GM21360 (cell line): ENCODE data around the gene PRRX2.
"Not testable (repeated sequence)": the region's sequence is repeated elsewhere in the genome, so short reads cannot be mapped to it uniquely, and the experiment has no call there.

Experiments
- ATAC-seq: cut with Tn5 transposase; IDR thresholded peaks from one replicate; pipeline ENCODE4 v1.9.1; 2021; ENCODE audit warnings: mild to moderate bottlenecking, moderate library complexity; ENCODE audit not compliant: unreplicated experiment

The PRRX2 gene

DNA sequence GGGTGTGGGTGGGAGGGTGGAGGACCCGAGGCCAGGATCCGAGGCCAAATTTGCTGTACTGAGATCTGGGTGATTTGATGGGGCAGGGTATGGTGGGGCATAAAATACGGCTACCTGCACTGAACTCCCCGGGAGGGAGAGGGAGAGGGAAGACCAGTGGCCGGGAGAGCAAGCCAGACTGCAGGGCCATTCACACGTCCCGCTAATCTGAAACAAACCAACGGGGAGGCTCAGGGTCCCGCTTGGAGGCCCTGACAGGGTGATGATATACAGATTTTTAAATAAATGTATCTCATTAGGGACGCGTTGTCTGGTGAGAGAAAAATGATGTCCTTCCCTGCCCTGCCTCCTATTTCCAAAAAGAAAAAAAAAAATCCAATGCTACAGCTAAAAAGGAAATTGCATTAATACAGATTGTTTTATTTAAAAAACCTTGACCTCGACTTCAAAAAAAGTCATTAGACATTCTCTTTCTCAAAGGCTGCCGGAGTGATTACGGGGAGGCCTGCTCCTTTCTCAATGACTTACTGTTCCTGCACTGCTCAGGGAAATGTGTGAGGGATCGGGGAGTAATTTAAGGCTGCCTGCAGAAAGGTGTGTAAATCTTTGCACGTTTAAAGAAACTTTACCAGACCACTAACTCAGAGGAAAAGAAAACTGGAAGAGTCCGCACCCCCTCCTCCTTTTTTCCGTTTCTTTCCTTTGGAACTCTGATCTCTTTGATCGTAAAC, 11.5 kb upstream of the PRRX2 start:
- no peak for ATAC-seq

GRCh38 chr9:129654554-129655040, 10.8 kb upstream of the PRRX2 start:
- ATAC-seq = no peak

- no peak for ATAC-seq
Measured at GRCh38 chr9:129655154-129655553, 10.3 kb upstream of the PRRX2 start.

- ATAC-seq = no peak
Measured at GRCh38 chr9:129655696-129656095, 9.8 kb upstream of the PRRX2 start.

GRCh38 chr9:129656795-129657390, 8.6 kb upstream of the PRRX2 start:
- no peak for ATAC-seq

DNA sequence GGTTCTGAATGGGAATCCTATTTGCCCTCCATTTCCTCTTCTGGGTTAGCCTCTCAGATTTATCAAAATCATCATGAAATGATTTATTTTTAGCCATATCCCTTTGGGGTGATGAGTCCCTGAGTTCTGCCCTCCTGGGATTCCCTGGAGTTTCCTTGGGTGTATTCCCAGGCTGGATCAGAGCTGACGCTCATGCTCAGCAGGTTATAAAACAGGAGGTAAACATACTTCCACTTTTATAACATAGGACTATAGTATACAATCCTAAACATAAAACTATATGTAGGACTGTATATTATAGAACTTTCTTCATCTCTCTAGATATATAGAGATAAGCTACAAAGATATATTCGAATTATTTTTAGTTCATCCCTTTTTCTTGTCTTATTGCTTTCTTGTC, 4.4 kb upstream of the PRRX2 start:
- ATAC-seq = no peak

GRCh38 chr9:129662239-129662638, 3.2 kb upstream of the PRRX2 start:
- ATAC-seq = not testable (repeated sequence)

DNA sequence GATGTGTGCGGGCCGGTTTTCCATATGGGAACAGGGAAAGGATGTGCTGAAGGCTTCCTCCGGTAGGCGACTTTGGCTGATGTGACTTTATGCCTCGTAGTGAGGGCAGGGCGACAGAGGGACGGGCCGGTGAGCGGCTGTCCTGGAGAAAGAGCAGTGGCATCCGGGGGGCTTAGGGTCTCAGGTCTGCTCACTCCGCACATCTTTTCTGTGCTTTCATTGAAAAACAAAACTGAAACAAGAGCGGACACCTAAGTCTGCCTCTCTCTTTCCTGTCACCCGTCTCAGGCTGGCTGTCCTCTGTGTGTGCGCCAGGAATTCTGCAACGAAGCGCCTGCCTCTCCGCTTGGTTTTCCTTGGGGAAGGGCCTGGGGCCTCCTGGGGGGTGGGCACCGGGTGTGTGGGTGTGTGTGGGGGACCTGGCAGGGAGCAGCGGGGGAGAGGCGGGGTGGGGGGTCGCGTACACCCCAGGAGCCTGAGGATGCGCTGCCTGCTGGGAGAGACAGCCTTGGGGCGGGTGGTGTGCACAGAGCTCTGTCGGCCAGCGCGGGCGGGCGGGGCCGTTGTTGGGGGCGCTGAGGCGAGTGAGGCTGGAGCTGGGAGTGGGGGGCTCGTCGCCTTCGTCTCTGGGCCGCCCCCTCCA, 580 bp upstream of the PRRX2 start:
- no peak for ATAC-seq

DNA sequence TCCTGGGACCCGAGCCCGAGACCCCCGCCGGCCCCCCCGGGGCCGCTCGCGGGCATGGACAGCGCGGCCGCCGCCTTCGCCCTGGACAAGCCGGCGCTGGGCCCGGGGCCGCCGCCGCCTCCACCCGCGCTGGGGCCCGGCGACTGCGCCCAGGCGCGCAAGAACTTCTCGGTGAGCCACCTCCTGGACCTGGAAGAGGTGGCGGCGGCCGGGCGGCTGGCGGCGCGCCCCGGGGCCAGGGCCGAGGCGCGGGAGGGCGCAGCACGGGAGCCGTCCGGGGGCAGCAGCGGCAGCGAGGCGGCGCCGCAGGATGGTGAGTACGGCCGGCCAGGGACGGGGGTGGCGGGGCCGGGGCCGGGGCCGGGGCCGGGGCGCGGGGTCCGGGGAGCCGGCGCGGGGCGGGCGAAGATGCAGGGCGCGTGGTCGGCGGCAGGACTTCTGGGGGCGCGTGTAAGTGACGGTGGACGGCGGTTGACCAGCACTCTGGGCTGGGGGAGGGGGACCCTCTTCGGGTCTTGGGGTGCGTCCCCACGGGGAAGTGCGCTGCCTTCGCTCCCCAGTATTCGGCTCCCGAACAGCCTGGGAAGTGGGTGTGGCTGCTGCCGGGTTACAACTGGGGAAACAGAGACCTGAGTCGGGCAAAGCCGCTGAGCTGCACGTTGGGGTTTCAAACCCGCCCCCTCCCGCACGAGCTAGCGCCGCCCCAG, 520 bp downstream of the PRRX2 start:
- ATAC-seq = no peak

GRCh38 chr9:129666575-129666974, 1.1 kb downstream of the PRRX2 start:
- ATAC-seq = no peak

DNA sequence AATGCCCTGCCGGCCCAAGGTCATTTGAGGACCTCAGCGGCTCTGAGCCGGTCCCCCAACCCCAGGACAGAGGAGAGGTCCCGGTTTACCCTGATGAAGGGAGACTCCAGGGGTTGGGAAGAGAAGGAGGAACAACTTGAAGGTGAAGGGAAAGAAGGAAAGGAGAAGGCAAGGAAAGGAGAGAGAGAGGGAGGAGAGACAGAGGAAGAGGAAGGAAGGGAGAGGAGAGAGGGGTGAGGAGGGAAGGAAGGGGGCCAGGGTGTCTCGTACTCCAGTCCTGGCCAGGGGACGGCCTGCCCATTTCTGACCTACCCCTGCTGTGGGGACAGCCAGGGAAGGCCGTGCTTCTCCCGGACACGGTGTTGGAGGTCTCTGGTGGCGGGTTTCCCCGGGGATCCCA, 1.9 kb downstream of the PRRX2 start:
- ATAC-seq = no peak

DNA sequence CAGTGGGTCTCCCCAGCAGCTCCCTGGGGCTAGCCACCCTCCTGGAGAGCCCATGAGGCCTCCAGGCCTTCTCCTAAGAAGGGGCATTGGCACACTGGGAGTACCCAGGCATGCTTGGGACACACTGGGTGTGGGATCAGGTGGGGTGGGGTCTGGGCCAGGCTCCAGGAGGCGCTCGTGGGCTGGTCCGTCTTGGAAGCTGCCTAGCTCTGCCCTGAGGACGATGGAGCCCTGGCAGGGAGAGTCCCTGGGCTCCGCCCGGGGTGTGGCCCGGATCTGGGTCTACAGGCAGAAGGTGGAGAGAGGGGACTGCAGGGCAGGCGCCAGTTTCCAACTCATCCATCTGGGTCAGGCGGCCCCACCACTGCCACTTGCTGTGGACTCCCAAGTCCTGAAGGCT, 2.4 kb downstream of the PRRX2 start:
- ATAC-seq = no peak

DNA sequence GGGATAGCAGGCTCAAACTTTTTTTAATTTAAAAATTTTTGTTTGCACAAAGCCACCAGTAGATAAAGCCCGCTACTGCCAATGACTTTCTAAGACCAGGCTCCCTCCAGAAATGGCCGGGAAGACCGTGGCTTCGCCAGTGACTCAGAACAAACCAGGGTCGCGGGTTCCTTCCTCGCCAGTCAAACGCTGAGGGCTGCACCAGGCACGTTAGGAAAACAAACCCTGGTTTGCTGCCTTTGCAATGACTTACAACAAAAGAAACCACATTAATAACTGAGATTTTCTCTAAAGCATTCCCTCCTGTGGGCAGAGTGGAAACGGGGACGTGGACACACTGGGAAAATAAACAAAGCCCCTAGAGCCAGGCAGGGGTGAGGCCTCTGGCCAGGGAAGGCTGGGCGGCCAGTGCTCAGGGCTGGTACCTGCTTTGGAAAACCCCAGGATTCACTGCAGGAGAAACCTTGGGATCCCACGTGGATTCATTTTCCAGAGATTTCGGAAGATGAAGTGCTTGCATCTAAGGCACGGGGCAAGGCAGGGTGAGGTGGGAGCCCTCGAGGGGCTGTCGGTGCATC, 3.8 kb downstream of the PRRX2 start:
- ATAC-seq = no peak

DNA sequence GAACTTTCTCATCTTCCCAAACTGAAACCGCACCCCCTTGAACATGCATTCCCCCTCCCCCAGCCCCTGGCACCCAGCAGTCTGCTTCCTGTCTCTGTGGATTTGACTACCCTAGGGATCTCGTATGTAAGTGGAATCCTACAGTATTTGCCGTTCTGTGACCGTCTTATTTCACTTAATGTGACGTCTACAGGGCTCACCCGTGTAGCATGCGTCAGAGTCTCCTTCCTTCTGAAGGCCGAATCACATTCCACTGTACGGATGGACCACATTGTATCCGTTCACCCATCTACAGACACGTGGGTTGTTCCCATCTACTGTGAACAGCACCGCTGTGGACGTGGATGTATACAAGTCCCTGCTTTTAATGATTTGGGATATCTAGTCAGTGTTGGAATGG, 4.5 kb downstream of the PRRX2 start:
- no peak for ATAC-seq

DNA sequence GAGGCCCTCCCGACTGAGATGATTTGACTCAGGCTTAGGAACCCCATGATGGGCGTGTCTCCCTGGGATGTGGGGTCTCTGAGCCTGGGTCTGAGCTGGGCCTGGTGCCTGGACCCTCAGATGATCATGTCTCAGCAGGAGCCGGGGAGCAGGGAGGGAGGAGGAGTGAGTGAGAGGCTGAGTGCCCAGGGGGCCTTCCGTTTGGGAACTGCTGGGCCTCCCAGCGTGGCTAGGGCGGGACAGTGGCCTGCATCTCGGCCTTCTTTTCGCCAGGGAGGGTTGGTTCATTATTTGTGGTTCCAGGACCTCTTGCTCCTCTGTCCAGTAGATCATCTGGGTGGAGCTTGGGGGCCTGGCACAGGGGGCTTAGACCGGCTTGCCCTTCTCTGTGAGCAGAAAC, 5.6 kb downstream of the PRRX2 start:
- no peak for ATAC-seq

DNA sequence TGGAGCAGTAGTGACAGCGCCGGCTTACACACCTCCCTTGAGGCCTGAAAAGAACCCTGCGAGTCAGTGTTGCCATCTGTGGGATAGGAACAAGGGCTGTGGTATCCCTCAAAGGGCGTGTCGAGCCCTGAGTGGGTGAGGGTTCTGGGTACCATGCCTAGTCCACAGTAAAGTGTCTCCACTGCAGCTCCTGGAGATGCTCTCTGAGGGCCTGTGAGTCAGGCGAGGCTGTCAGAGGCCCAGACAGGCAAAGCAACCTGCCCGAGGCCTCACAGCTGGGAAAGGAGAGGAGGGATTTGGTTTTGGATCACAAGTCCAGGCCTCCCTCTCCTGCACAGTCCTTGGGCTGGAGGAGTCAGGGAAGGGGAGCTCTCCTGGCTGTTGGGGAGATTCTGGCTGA, 6.1 kb downstream of the PRRX2 start:
- no peak for ATAC-seq

GRCh38 chr9:129672702-129673101, 7.3 kb downstream of the PRRX2 start:
- no peak for ATAC-seq

- no peak for ATAC-seq
Measured at GRCh38 chr9:129673602-129674001, 8.2 kb downstream of the PRRX2 start.

GRCh38 chr9:129674229-129674628, 8.8 kb downstream of the PRRX2 start:
- no peak for ATAC-seq

DNA sequence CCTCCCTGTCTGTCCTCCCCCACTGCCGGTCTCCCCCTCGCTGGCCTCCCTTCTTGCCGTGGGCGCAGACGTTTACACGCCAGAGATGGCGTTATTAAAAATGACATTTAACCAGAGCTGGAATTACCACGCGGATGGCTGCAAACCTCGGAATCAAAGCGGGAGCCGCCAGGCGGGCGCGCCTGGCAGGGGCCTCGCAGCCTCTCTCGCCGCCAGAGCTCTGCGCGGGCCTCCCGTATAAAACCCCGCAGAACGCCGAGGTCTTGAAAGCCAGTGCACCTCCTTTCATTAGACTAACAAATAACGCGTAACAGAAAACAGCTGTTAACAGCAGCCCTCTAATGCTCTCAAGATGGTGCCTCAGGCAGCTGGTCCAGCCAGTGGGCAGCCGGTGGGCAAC, 10.2 kb downstream of the PRRX2 start:
- no peak for ATAC-seq

DNA sequence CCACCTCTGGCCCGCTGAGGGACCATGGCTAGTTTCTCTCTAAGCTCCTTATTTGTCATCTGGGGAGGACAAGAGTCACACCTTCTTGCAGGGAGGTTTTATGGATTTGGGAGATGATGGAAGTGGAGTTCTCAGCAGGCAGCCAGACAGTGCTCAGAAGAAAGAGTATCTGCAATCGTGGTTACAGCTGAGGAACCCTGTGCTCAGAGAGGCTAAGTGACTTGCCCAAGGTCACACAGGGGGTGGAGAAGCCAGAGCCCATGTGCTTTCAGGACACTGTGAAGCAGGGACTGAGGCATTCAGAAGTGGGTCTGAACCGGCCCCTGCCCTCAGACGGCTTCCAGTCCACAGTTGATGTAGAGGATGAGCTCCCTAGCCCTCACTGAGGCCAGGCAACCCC, 10.8 kb downstream of the PRRX2 start:
- ATAC-seq = no peak
